Measurements from ENCODE around the gene ELP1.
A peak's percentile ranks its signal among the peaks of the same experiment; 100 is the strongest.
"Not testable (repeated sequence)": the region's sequence is repeated elsewhere in the genome, so short reads cannot be mapped to it uniquely, and the experiment has no call there.

The ELP1 gene, protein sequence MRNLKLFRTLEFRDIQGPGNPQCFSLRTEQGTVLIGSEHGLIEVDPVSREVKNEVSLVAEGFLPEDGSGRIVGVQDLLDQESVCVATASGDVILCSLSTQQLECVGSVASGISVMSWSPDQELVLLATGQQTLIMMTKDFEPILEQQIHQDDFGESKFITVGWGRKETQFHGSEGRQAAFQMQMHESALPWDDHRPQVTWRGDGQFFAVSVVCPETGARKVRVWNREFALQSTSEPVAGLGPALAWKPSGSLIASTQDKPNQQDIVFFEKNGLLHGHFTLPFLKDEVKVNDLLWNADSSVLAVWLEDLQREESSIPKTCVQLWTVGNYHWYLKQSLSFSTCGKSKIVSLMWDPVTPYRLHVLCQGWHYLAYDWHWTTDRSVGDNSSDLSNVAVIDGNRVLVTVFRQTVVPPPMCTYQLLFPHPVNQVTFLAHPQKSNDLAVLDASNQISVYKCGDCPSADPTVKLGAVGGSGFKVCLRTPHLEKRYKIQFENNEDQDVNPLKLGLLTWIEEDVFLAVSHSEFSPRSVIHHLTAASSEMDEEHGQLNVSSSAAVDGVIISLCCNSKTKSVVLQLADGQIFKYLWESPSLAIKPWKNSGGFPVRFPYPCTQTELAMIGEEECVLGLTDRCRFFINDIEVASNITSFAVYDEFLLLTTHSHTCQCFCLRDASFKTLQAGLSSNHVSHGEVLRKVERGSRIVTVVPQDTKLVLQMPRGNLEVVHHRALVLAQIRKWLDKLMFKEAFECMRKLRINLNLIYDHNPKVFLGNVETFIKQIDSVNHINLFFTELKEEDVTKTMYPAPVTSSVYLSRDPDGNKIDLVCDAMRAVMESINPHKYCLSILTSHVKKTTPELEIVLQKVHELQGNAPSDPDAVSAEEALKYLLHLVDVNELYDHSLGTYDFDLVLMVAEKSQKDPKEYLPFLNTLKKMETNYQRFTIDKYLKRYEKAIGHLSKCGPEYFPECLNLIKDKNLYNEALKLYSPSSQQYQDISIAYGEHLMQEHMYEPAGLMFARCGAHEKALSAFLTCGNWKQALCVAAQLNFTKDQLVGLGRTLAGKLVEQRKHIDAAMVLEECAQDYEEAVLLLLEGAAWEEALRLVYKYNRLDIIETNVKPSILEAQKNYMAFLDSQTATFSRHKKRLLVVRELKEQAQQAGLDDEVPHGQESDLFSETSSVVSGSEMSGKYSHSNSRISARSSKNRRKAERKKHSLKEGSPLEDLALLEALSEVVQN (N-terminal part only)

DNA sequence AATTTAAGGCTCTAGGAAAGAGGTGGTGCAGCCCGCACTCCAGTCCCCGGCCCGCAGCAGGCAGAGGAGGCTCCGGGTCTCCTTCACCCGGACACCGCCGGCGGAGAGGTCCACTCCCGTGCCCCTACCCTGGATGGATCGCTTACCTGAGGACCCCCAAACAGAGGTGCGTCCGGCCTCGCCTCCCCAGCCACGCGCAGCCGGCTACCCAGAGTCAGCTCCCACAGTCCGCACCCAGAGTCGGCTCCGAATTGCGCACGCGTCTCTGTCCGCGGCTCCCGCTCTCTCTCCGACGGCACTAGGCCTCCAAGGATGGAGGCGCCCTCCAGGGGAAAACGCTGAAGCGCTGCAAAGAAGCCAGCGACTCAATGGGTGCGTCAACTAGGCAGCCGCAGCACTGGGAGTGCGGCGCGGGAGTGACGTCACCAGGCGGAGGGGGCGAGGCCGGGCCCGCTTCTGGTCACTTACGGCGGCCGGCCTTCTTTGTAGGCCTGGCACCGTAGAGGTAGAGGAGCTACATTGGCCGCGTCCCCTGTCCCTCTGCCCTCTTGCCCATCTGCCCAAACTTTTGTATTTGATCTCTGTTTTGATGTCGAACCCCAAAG is at the start of gene ELP1:
Gene ELP1 (minus strand): TSS at position 407 of the 605 bp plus-strand sequence. CDS start 2,978 bp downstream, outside the sequence.
- H3K36me3 ChIP-seq (ENCODE audit: insufficient read depth, insufficient read length, low read length): peaks cover 38% of the 10 kb centered on the region
- peaks cover 2% of the 10 kb centered on the region for H3K4me1 ChIP-seq (ENCODE audit: insufficient read depth, insufficient read length)
- TF ChIP-seq SUZ12 (IDR thresholded peaks at IDR 0.05; ENCODE audit: extremely low read depth, insufficient read depth, insufficient read length) (no peak), ZNF274 (IDR thresholded peaks at IDR 0.05; ENCODE audit: low read depth, low read length) (no peak), YY1 (IDR thresholded peaks at IDR 0.05; ENCODE audit: insufficient read depth, insufficient read length) (no peak)
- peak; percentile 92 for DNase-seq (ENCODE audit: low read depth, low spot score)
- H3K4me3 ChIP-seq (ENCODE audit: insufficient read length, low read depth): peak within 1 kb of the TSS; percentile 99
- no peaks in the 10 kb centered on the region for H3K9me3 ChIP-seq (ENCODE audit: insufficient read depth, low read length)
- H3K9ac ChIP-seq (ENCODE audit: insufficient read length, low read depth): peak within 1 kb of the TSS; percentile 90
- no peaks in the 10 kb centered on the region for H3K27me3 ChIP-seq (ENCODE audit: insufficient read depth, insufficient read length)

DNA sequence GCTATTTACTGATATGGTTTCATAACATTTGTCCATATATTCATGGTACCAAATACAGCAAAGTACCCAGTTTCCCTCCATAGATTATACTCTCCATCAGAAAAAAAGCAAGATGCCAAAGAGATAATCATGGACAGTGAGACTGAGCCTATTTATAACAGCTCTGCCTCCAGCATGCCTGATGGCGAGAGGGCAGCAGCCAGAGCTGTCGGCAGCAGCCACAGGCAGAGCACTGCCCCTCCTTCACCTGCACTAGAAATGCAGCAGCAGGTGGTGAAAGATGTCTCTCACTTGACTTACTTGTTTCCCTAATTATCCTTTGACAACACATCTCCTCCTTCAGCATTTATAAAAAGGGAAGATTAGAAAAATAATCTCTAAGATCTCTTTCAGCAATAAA is 47.0 kb upstream of the ELP1 start:
- Histone ChIP-seq H3K4me1 (ENCODE audit: insufficient read depth, insufficient read length) (no peaks in the 10 kb centered on the region), H3K27me3 (ENCODE audit: insufficient read depth, insufficient read length) (no peaks in the 10 kb centered on the region), H3K36me3 (ENCODE audit: insufficient read depth, insufficient read length, low read length) (peaks cover 85% of the 10 kb centered on the region), H3K9me3 (ENCODE audit: insufficient read depth, low read length) (no peaks in the 10 kb centered on the region), H3K4me3 (ENCODE audit: insufficient read length, low read depth) (no peak overlapping the region), H3K9ac (ENCODE audit: insufficient read length, low read depth) (no peak overlapping the region)
- DNase-seq (ENCODE audit: low read depth, low spot score): no peak
- TF ChIP-seq ZNF274 (IDR thresholded peaks at IDR 0.05; ENCODE audit: low read depth, low read length) (no peak), SUZ12 (IDR thresholded peaks at IDR 0.05; ENCODE audit: extremely low read depth, insufficient read depth, insufficient read length) (no peak), YY1 (IDR thresholded peaks at IDR 0.05; ENCODE audit: insufficient read depth, insufficient read length) (no peak)

- no peak overlapping the region for H3K9ac ChIP-seq (ENCODE audit: insufficient read length, low read depth)
- no peaks in the 10 kb centered on the region for H3K9me3 ChIP-seq (ENCODE audit: insufficient read depth, low read length)
- DNase-seq (ENCODE audit: low read depth, low spot score): no peak
- H3K4me1 ChIP-seq (ENCODE audit: insufficient read depth, insufficient read length): no peaks in the 10 kb centered on the region
- no peak overlapping the region for H3K4me3 ChIP-seq (ENCODE audit: insufficient read length, low read depth)
- no peaks in the 10 kb centered on the region for H3K27me3 ChIP-seq (ENCODE audit: insufficient read depth, insufficient read length)
- TF ChIP-seq ZNF274 (IDR thresholded peaks at IDR 0.05; ENCODE audit: low read depth, low read length) (no peak), YY1 (IDR thresholded peaks at IDR 0.05; ENCODE audit: insufficient read depth, insufficient read length) (no peak), SUZ12 (IDR thresholded peaks at IDR 0.05; ENCODE audit: extremely low read depth, insufficient read depth, insufficient read length) (no peak)
- peaks cover 77% of the 10 kb centered on the region for H3K36me3 ChIP-seq (ENCODE audit: insufficient read depth, insufficient read length, low read length)
Observed at GRCh38 chr9:108978205-108978604, 44.3 kb upstream of the ELP1 start.

DNA sequence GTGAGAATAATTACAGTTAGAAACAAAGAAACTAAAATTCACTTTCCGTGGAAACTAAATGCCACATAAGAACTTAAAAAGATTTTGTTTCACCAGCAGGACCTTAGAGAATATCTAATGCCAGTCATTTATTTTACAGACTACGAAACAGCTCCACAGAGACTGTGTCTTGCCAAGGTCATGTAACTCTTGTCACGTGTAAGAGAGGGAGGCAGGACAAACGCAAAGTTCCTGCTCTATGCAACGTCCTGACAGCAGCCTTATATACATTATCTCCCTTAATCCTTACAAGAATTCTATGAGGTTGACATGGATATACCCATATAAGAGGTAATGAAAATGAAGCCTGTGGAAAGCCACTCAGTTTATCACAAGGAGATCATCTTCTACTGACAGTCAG is 40.0 kb upstream of the ELP1 start:
- Histone ChIP-seq H3K9ac (ENCODE audit: insufficient read length, low read depth) (no peak overlapping the region), H3K4me1 (ENCODE audit: insufficient read depth, insufficient read length) (no peaks in the 10 kb centered on the region), H3K4me3 (ENCODE audit: insufficient read length, low read depth) (no peak overlapping the region), H3K9me3 (ENCODE audit: insufficient read depth, low read length) (no peaks in the 10 kb centered on the region), H3K36me3 (ENCODE audit: insufficient read depth, insufficient read length, low read length) (peaks cover 77% of the 10 kb centered on the region), H3K27me3 (ENCODE audit: insufficient read depth, insufficient read length) (no peaks in the 10 kb centered on the region)
- no peak for TF ChIP-seq SUZ12 (IDR thresholded peaks at IDR 0.05; ENCODE audit: extremely low read depth, insufficient read depth, insufficient read length)
- TF ChIP-seq YY1 (IDR thresholded peaks at IDR 0.05; ENCODE audit: insufficient read depth, insufficient read length): no peak
- TF ChIP-seq ZNF274 (IDR thresholded peaks at IDR 0.05; ENCODE audit: low read depth, low read length): no peak
- DNase-seq (ENCODE audit: low read depth, low spot score): no peak

- DNase-seq (ENCODE audit: low read depth, low spot score): no peak
Observed at GRCh38 chr9:108972626-108973209, 38.8 kb upstream of the ELP1 start.

DNA sequence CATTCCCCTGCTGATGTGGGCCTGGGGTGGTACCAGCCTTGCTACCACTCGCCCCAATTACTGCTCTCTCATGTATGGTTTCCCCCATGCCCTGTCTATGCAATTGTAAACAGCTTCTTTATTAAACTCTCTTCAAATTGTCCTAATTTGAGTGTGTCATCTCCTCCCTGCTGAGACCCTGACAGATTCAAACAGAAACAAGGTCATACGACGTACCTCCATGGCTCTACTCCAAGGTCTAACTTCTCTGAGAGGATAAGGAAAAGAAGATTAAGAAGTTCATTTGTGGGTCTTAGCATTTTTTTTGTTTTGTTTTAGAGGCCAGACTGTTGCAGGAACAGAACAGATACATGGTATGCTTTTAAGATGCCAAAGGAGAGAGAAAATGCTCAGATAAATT is 38.3 kb upstream of the ELP1 start:
- TF ChIP-seq YY1 (IDR thresholded peaks at IDR 0.05; ENCODE audit: insufficient read depth, insufficient read length) (no peak), SUZ12 (IDR thresholded peaks at IDR 0.05; ENCODE audit: extremely low read depth, insufficient read depth, insufficient read length) (no peak), ZNF274 (IDR thresholded peaks at IDR 0.05; ENCODE audit: low read depth, low read length) (no peak)
- DNase-seq (ENCODE audit: low read depth, low spot score): no peak
- H3K4me1 ChIP-seq (ENCODE audit: insufficient read depth, insufficient read length): no peaks in the 10 kb centered on the region
- no peaks in the 10 kb centered on the region for H3K27me3 ChIP-seq (ENCODE audit: insufficient read depth, insufficient read length)
- no peak overlapping the region for H3K9ac ChIP-seq (ENCODE audit: insufficient read length, low read depth)
- no peak overlapping the region for H3K4me3 ChIP-seq (ENCODE audit: insufficient read length, low read depth)
- H3K9me3 ChIP-seq (ENCODE audit: insufficient read depth, low read length): no peaks in the 10 kb centered on the region
- peaks cover 77% of the 10 kb centered on the region for H3K36me3 ChIP-seq (ENCODE audit: insufficient read depth, insufficient read length, low read length)

More at GRCh38 chr9:108972626-108973209, 38.8 kb upstream of the ELP1 start:
- Histone ChIP-seq H3K4me3 (ENCODE audit: insufficient read length, low read depth) (no peak overlapping the region), H3K27me3 (ENCODE audit: insufficient read depth, insufficient read length) (no peaks in the 10 kb centered on the region), H3K4me1 (ENCODE audit: insufficient read depth, insufficient read length) (no peaks in the 10 kb centered on the region), H3K9me3 (ENCODE audit: insufficient read depth, low read length) (no peaks in the 10 kb centered on the region), H3K36me3 (ENCODE audit: insufficient read depth, insufficient read length, low read length) (peaks cover 77% of the 10 kb centered on the region), H3K9ac (ENCODE audit: insufficient read length, low read depth) (no peak overlapping the region)
- TF ChIP-seq ZNF274 (IDR thresholded peaks at IDR 0.05; ENCODE audit: low read depth, low read length): no peak
- no peak for TF ChIP-seq YY1 (IDR thresholded peaks at IDR 0.05; ENCODE audit: insufficient read depth, insufficient read length)
- no peak for TF ChIP-seq SUZ12 (IDR thresholded peaks at IDR 0.05; ENCODE audit: extremely low read depth, insufficient read depth, insufficient read length)

DNA sequence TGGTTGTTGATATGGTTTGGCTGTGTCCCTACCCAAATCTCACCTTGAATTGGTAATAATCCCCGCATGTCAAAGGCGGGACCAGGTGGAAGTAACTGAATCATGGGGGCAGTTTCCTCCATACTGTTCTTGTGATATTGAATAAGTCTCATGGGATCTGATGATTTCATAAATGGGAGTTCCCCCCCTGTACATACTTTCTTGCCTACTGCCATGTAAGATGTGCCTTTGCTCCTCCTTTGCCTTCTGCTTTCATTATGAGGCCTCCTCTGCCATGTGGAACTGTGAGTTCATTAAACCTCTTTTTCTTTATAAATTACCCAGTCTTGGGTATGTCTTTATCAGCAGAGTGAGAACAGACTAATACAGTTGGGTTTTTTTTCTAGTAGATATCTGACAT is 37.5 kb upstream of the ELP1 start:
- H3K36me3 ChIP-seq (ENCODE audit: insufficient read depth, insufficient read length, low read length): peaks cover 81% of the 10 kb centered on the region

More for the DNA sequence above, 37.5 kb upstream of the ELP1 start:
- H3K9me3 ChIP-seq (ENCODE audit: insufficient read depth, low read length); H3K4me3 ChIP-seq (ENCODE audit: insufficient read length, low read depth); H3K9ac ChIP-seq (ENCODE audit: insufficient read length, low read depth); H3K27me3 ChIP-seq (ENCODE audit: insufficient read depth, insufficient read length); DNase-seq (ENCODE audit: low read depth, low spot score); H3K4me1 ChIP-seq (ENCODE audit: insufficient read depth, insufficient read length): not testable (repeated sequence)
